ENCODE results near the gene TAS1R3. TPM values are rescaled to one million over a fixed set of nuclear protein-coding genes. Genes with fewer than 3 reads are reported as not detected.

TAS1R3 gene
- total RNA-seq, 4 donors from 2014 or later, result 0.13 to 0.57 (median 0.30) TPM

- Histone ChIP-seq H3K27me3 (no peaks in the 10 kb centered on the region), H3K36me3 (peaks cover 0 to 18% (median 0%) of the 10 kb centered on the region in 3 donors), H3K9me3 (no peaks in the 10 kb centered on the region), H3K4me1 (peaks cover 45 to 70% (median 55%) of the 10 kb centered on the region in 3 donors), H3K27ac (peak overlapping the region; percentile 86 to 99 (median 98)), H3K4me3 (peak overlapping the region; percentile 70 to 76 (median 74))
- no peak for TF ChIP-seq POLR2A (IDR thresholded peaks at IDR 0.05)
- TF ChIP-seq, protein P1, sequence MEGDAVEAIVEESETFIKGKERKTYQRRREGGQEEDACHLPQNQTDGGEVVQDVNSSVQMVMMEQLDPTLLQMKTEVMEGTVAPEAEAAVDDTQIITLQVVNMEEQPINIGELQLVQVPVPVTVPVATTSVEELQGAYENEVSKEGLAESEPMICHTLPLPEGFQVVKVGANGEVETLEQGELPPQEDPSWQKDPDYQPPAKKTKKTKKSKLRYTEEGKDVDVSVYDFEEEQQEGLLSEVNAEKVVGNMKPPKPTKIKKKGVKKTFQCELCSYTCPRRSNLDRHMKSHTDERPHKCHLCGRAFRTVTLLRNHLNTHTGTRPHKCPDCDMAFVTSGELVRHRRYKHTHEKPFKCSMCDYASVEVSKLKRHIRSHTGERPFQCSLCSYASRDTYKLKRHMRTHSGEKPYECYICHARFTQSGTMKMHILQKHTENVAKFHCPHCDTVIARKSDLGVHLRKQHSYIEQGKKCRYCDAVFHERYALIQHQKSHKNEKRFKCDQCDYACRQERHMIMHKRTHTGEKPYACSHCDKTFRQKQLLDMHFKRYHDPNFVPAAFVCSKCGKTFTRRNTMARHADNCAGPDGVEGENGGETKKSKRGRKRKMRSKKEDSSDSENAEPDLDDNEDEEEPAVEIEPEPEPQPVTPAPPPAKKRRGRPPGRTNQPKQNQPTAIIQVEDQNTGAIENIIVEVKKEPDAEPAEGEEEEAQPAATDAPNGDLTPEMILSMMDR (IDR thresholded peaks at IDR 0.05), result no peak
- no peak for DNase-seq
- intact Hi-C loops (cut with DNase I), result no loop called here
- 70% methylated on average over 4 of the region's 13 CpGs; no CpG with 5 or more reads in 1 of the 2 donors for WGBS, 2 donors
Measured at GRCh38 chr1:1303736-1304135, 27.3 kb upstream of the TAS1R3 start.

DNA sequence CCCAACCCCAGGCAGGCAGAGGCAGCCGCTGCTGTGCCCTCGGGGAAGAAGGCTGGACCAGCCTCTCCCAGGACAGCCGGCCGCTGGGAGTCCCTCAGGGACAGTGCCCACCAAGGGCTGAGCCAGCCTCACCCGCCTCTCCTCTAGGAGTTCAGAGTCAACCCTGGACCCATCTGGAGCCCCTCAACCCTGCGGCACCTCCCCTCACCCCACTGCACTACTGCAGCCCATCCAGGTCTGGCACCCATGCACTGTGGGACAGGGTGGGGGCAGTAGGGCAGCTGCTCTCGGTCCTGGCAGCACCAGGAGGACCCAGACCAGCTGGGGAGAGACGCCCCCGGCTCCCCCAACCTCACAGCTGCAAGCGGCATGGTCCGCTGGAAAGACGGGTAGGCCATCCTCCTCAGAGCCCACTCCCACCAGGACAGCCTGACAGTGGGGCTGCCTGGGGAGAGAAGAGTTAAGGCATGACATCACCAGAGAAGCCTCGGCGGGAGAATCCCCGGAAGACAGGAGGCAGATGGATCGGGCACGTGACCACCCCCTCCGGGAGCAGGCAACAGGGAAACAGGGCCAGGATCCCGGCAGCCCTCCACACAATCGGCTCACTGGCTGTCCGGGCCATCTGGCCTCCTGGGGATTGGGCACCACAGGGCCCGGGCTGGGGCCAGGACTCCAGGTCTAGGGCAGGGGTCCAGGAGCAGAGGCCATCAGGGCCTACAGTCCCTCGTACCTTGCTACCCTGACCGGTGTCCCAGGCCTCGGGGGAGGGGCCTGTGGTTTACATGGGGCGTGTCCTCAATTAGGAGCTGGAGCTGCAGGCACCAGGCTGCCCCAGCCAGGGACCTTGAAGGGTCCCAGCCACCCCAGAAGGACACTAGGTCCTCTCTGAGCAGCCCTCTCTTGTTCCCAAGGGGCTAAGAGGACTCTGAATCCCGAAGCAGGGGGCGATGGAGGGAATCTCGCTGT lies 26.5 kb upstream of the TAS1R3 start:
- intact Hi-C loops (cut with DNase I), result no loop called here
- Histone ChIP-seq H3K36me3 (peaks cover 0 to 10% (median 0%) of the 10 kb centered on the region in 3 donors), H3K9me3 (no peaks in the 10 kb centered on the region), H3K4me3 (peak overlapping the region; percentile 70 to 76 (median 74)), H3K4me1 (peaks cover 50 to 79% (median 62%) of the 10 kb centered on the region in 3 donors), H3K27me3 (no peaks in the 10 kb centered on the region), H3K27ac (peak overlapping the region; percentile 86 to 99 (median 98))
- no peak for DNase-seq
- 7 to 17% methylated on average over 3 to 7 of the region's 29 CpGs for whole genome bisulfite sequencing, 2 donors
- no peak for TF ChIP-seq POLR2A (IDR thresholded peaks at IDR 0.05)
- TF ChIP-seq, protein P1 (IDR thresholded peaks at IDR 0.05), result no peak

DNA sequence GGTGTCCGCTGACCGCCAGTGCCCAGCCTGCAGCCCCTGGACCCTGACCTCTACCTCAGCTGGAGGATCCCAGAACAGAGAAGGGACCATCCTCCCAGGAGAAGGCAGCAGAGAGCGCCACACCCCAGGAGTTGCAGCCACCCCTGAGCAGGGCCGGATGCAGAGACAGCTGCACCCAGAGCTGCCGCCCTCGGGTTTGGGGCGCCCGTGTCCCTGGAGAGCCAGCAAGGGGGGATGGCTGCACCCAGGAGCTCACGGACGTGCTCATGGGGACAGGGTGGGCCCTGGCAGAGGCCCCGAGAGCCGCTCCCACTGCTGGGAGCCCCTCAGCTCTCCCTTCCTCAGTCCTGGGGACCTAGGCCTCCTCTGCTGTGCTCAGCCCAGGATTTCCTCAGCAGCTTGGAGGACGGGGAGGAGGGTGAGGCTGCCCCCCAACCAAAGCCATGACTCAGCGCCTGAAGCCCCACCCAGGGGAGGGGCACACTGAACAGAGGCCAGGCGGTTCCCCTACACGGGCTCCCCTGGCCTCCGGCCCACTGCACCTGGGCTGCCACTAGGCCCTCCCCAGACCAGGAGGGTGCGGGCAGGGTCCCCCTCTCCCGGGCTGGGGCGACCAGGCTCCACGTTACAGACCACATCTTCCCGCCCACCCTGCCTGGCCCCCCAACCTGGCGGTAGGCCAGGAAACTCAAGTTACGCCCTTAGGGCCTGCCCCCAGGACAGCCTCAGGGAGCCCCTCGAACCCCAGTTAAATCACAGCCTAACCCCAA lies 25.6 kb upstream of the TAS1R3 start:
- H3K4me1 ChIP-seq, result peaks cover 59 to 84% (median 71%) of the 10 kb centered on the region in 3 donors
- intact Hi-C loops (cut with DNase I), result no loop called here
- H3K9me3 ChIP-seq, result no peaks in the 10 kb centered on the region
- TF ChIP-seq, protein P1 (IDR thresholded peaks at IDR 0.05), result no peak
- TF ChIP-seq POLR2A (IDR thresholded peaks at IDR 0.05), result peak in 1 of 4 donors; percentile 38
- H3K27me3 ChIP-seq, result no peaks in the 10 kb centered on the region
- WGBS, 2 donors, result 5 to 20% methylated on average over 1 to 10 of the region's 25 CpGs
- DNase-seq, result peak; percentile 34
- H3K36me3 ChIP-seq, result peaks cover 0 to 6% (median 0%) of the 10 kb centered on the region in 3 donors
- H3K27ac ChIP-seq, result peak overlapping the region; percentile 86 to 99 (median 98)
- peak overlapping the region; percentile 70 to 76 (median 74) for H3K4me3 ChIP-seq

DNA sequence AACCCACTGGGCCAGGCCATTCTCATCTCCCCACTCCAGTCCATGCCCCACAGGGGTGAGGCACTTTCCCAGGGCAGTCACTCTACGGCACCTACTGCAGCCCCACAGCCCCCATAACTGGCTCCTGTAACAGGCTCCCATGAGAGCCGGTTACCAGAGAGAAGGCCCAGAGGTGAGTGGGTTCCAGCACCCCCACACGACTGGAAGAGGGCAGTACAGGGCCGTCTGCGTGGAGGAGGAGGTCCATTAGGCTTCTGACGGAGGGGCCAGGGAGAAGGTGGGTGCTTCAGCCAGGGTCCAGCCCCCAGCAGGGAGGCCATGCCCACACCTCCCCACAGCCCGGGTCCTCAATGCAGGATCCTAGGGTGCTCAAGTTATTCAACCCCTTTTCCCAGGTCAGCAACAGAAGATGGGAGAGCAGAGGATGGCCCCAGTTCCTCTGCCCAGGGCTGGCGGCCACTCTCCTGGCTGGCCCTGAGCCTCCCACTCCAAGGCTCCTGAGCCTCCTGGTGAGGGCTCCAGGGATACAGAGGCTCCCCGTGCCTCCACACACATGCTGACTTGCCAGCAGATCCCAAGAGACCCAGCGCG lies 24.9 kb upstream of the TAS1R3 start:
- H3K27ac ChIP-seq, result peak overlapping the region; percentile 86 to 99 (median 98)
- H3K27me3 ChIP-seq, result no peaks in the 10 kb centered on the region
- peaks cover 61 to 86% (median 78%) of the 10 kb centered on the region in 3 donors for H3K4me1 ChIP-seq
- H3K9me3 ChIP-seq, result no peaks in the 10 kb centered on the region
- H3K36me3 ChIP-seq, result peaks cover 0 to 12% (median 4%) of the 10 kb centered on the region in 3 donors
- TF ChIP-seq, protein P1 (IDR thresholded peaks at IDR 0.05), result peak in 1 of 6 experiments; percentile 19
- TF ChIP-seq POLR2A (IDR thresholded peaks at IDR 0.05), result no peak
- DNase-seq, result no peak
- intact Hi-C loops (cut with DNase I), result no loop called here
- H3K4me3 ChIP-seq, result peak overlapping the region; percentile 70 to 76 (median 74)
- WGBS, 2 donors, result 0 to 15% methylated on average over 1 to 3 of the region's 11 CpGs
